Right cardiac atrium (tissue), 5 donors: Measurements from ENCODE around the gene FALEC. TPM values are rescaled to one million over a fixed set of nuclear protein-coding genes. Genes with fewer than 3 reads are reported as not detected.

ENCODE experiments used
- ATAC-seq, 2 donors: fragments of 200-7000 bp; cut with Tn5 transposase; one replicate each; pipeline versions ENCODE4 v1.8.0 to v1.9.1; 2020; ENCODE audit warnings: moderate library complexity in 2 of 2, mild to moderate bottlenecking in 1 of 2
- DNase-seq, 3 donors: peaks; one replicate each; pipeline ENCODE4 v3.0.0-alpha.2; 2020
- H3K27ac ChIP-seq: one replicate; pipeline ENCODE4 v1.5.1; 2013; ENCODE audit warnings: mild to moderate bottlenecking, low read length, control low read depth, moderate library complexity
- H3K27me3 ChIP-seq: one replicate; pipeline ENCODE4 v1.6.1; 2013; ENCODE audit not compliant: control insufficient read depth, insufficient read depth
- H3K4me1 ChIP-seq: one replicate; pipeline ENCODE4 v1.6.1; 2013; ENCODE audit warnings: low read length; ENCODE audit not compliant: control insufficient read depth, insufficient read depth
- H3K4me3 ChIP-seq: one replicate; pipeline ENCODE4 v1.5.1; 2013; ENCODE audit warnings: low read length, control low read depth
- H3K9me3 ChIP-seq: one replicate; pipeline ENCODE4 v1.6.1; 2013; ENCODE audit warnings: low read length; ENCODE audit not compliant: control insufficient read depth
- WGBS: extraction: QIAGEN DNeasy Blood & Tissue Kit; methylation state at CpG from one replicate; pipeline ENCODE4 v1.1.7; 2013; 5-methylcytosine and 5-hydroxymethylcytosine counted together
- intact Hi-C, 4 donors: fragments of 100-400 bp; cut with DNase I; formaldehyde crosslinking; loops; one replicate each; pipeline versions ENCODE4 v1.11.0 to v1.14.0; 2022 to 2023
- polyA plus RNA-seq: library from polyadenylated mRNA; stranded (reverse); fragments of 200-250 nt; gene quantifications from one replicate; pipeline ENCODE4 v1.2.3, GENCODE V29; 2013
- total RNA-seq, 4 donors: library from RNA; stranded (reverse); fragmentation: NEBNext Ultra II Directional; extraction: Animal tissue kit (Norgen Biotek cat#: 25700); gene quantifications; one replicate each; pipeline ENCODE4 v1.2.1, GENCODE V29; 2021
- donor health status: healthy with polysubstance abuse.
- donor health status: DM: no; HTN: yes; CAD: no.
- donor health status: DM: no; HTN: no; CAD: no.
- donor health status: DM: no; HTN: yes; CAD: no; lungs with severe emphysema.
- donor health status: DM: yes; HTN: yes; CAD: no.

FALEC gene
- total and polyA plus RNA-seq, 5 donors: 0.60 to 0.70 TPM; not detected in 3

DNA sequence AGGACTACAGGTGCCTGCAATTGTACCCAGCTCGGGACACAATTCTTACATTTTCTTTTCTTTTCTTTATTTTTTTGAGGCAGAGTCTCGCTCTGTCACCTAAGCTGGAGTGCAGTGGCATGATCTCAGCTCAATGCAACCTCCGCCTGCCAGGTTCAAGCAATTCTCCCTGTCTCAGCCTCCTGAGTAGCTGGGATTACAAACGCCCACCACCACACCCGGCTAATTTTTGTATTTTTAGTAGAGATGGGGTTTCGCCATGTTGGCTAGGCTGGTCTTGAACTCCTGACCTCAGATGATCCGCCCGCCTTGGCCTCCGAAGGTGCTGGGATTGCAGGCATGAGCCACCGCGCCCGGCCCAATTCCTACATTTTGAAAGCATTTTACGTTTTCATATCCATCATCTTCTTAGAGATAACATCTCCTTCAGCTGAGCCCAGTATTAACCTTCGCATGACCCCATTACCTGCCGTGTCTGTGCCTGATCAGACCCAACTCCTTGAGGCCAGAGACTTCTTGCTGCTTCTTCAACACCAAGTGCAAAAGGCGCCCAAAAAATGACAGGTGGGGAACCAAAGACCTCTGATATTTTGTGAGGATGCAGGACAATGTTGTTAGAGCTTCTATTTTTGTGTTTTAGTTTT, 30.9 kb downstream of the FALEC start:
- peaks cover 3% of the 10 kb centered on the region for H3K4me1 ChIP-seq
- ATAC-seq (no peak), DNase-seq (peak in 1 of 3 donors; percentile 53)
- intact Hi-C loops: no loop called here
- H3K4me3 ChIP-seq: no peak overlapping the region
- WGBS: 89% methylated on average over 16 of the region's 16 CpGs
- no peaks in the 10 kb centered on the region for H3K9me3 ChIP-seq
- H3K27me3 ChIP-seq: no peaks in the 10 kb centered on the region
- no peak overlapping the region for H3K27ac ChIP-seq

DNA sequence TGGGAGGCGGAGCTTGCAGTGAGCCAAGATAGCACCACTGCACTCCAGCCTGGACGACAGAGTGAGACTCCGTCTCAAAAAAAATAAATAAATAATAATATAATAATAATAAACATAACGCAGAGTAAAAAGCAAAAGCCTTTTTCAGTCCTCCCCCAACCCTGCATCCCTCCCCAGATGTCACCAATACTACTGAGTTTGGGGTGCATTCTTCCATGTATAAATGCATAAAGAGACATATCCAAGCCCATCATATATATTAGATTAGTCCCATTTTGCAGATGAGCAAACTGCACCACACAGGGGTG, 32.7 kb downstream of the FALEC start:
- H3K27ac ChIP-seq: peak overlapping the region; percentile 83
- WGBS: 51% methylated on average over 4 of the region's 4 CpGs
- peaks cover 10% of the 10 kb centered on the region for H3K4me1 ChIP-seq
- no peak for DNase-seq
- H3K9me3 ChIP-seq: no peaks in the 10 kb centered on the region
- no peak for ATAC-seq
- no peaks in the 10 kb centered on the region for H3K27me3 ChIP-seq
- H3K4me3 ChIP-seq: peak overlapping the region; percentile 55
- intact Hi-C loops: no loop called here

DNA sequence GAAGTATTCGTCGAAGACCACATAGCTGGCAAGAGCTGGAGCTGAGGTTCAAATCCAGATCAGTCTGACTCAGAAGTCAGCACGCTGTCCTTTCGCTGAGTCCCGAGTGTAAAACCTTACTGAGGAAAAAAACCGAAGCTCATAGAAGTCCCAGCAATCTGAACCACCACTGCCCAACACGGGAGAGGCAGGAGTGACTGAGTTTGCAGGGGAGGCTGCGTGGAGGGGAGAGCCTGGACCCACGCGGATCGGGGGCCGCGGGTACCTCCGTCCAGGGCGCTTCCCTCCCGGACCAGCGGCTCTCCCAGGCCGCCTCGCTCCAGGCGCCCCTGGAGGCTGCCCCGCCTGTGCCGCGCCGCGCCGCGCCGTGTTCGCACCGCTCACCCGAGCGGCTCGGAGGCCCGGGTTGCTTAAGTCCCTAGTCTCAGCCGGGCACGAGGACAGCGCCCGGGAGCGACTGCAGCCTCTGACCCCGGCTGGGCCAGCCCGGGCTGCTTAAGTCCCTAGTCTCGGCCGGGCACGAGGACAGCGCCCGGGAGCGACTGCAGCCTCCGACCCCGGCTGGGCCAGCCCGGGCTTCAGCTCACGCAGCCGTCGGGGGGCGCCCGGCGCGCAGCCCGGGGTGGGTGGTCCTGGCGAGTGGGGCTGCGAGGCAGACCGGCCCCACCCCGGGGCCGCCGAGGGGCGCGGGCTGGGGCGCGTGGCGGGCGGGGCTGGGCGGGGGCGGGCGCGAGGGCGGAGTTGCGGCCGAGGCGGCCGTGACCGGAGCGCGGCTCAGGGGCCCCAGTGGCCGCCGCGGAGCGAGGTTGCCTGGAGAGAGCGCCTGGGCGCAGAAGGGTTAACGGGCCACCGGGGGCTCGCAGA, 33.3 kb downstream of the FALEC start, which contains the start of gene ADAMTSL4:
TSS of gene ADAMTSL4 (plus strand) at position 777 of the 864 bp plus-strand sequence. CDS start 2,881 bp downstream, outside the sequence.
- no peaks in the 10 kb centered on the region for H3K27me3 ChIP-seq
- DNase-seq (peak; percentile 62 to 89 (median 89)), ATAC-seq (peak; percentile 37 to 50)
- intact Hi-C loops: no loop called here
- peak within 1 kb of the TSS; percentile 83 for H3K27ac ChIP-seq
- WGBS: under 1% methylated on average over 82 of the region's 91 CpGs
- H3K4me3 ChIP-seq: peak within 1 kb of the TSS; percentile 55
- H3K9me3 ChIP-seq: no peaks in the 10 kb centered on the region
- H3K4me1 ChIP-seq: peaks cover 7% of the 10 kb centered on the region

DNA sequence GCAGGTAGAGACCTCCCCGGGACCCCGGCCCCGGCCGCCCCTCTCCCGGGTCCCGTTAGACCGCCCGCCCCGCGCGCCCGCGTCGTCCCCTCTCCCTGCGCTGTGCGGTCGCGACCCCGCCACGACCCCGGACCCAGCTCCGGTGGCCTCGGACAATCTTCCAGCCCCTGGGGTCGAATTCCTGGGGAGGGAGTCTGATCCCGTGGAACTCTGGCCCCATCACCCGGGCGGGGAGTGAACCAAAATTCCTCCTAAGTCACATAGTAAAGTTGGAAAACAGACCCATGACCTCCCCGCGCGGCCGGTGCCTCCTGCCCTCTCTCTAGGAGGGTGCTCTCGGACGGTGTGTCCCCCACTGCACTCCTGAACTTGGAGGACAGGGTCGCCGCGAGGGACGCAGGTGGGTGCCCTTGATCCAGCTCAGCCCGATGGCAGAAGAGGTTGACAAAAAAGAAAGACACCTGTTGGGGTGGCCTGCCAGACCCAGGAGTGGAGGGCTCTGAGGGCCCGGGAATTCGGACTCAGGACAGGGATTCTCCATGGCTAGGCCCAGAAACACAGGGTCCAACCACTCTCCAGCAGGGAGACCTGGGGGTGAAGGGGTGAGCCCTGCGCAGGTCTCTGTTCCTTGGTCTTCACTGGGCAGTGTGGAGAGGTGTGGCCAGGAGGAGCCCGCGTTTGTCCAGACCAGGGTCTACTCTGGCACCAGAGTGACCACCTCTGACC, 34.1 kb downstream of the FALEC start:
- Histone ChIP-seq H3K27ac (peak overlapping the region; percentile 19), H3K27me3 (no peaks in the 10 kb centered on the region), H3K9me3 (no peaks in the 10 kb centered on the region), H3K4me1 (peaks cover 7% of the 10 kb centered on the region), H3K4me3 (peak overlapping the region; percentile 55)
- DNase-seq (peak in 2 of 3 donors; percentile 55 to 86), ATAC-seq (peak; percentile 3 to 23)
- intact Hi-C loops: no loop called here
- 15% methylated on average over 43 of the region's 43 CpGs for WGBS

DNA sequence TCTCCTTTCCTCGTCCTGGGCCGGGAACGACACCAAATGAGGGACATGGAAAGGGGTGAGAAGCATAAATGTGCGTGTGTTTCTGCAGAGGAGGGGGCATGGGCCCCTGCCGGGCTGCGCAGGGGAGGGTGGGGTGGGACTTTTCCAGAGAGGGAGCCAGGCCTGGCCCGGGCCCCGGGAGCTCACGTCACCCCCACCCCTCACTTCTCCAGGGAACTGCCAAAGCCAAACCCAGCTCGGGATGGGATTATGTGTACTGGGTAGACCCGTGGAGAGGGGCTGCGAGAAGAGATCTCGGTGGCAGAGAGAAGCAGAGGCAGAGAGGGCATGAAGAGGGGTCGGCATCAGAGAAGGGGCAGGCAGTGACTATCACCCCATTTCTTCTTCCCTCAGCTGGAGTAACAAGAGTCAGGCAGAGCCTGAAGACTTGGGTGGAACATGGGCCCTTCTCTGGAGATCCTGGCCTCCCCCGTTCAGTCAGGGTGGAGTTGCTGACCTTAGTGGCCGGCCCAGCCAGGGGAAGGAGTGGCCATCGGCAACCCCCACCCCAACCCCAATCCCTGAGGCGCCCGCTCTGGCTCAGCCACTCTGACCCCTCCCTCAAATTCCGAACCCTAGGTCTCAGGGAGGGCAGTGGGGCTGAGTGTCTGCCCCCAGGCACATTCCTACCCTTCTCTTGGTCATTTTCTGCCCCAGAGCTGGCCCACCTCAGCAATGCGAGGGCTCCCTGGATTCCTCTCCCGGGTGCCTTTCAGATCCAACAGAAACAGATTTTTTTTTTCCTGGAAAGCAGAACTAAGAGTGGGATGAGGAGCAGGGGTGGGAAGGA, 34.9 kb downstream of the FALEC start:
- H3K4me3 ChIP-seq: peak overlapping the region; percentile 55
- no peaks in the 10 kb centered on the region for H3K9me3 ChIP-seq
- WGBS: 43% methylated on average over 22 of the region's 22 CpGs
- intact Hi-C loops: no loop called here
- H3K4me1 ChIP-seq: peaks cover 7% of the 10 kb centered on the region
- H3K27ac ChIP-seq: peak overlapping the region; percentile 34
- DNase-seq (peak; percentile 74 to 90 (median 88)), ATAC-seq (peak; percentile 40 to 41)
- no peaks in the 10 kb centered on the region for H3K27me3 ChIP-seq

DNA sequence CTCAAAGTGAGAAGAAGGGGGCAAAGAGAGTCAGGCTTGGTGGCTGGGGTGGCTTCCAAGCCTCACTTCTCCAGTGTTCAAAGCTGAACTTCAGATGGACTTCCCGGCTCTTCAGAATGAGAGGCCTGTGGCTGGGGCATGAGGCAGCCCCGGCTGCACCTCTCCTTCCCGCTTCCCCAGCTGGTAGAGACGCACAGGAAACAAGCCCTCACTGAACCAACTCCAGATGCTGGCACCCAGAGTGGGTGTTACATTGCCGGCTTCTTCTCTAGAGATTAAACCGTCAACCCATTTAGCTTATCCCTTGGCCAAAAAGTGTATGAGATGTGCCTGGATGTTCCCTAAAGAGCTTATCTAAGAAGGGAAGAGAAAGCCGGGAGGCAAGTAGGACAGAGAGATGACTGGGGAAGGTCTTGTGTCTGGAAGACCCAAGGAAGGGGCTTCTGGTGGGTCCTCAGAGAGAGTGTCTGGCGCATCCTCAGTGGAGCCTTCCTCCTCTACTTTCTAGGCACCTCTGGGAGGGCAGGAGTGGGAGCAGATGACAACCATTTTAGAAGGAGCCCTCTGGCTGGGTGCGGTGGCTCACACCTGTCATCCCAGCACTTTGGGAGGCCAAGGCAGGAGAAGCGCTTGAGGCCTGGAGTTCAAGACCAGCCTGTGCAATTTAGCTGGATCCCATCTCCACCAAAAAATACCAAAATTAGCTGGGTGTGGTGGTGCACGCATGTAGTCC, 35.7 kb downstream of the FALEC start:
- Histone ChIP-seq H3K4me3 (no peak overlapping the region), H3K4me1 (peaks cover 7% of the 10 kb centered on the region), H3K27me3 (no peaks in the 10 kb centered on the region), H3K9me3 (no peaks in the 10 kb centered on the region), H3K27ac (peak overlapping the region; percentile 34)
- peak in 2 of 3 donors; percentile 65 to 71 for DNase-seq
- ATAC-seq: no peak
- 62% methylated on average over 11 of the region's 11 CpGs for WGBS
- intact Hi-C loops: no loop called here

DNA sequence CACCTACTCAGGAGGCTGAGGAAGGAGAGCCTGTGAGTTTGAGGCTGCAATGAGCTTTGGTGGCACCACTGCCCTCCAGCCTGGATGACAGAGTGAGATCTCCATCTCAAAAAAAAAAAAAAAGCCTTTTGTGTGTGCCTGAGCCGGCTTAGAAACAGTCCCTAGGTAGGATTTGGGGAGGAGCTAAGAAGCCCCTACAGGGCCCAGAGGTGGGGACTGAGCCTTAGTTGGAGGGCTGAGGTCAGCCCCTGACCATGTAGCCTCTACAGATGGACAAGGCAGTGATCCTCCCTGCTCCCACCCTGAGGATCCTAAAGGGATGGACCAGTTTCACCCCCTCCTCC, 36.2 kb downstream of the FALEC start:
- 33% methylated on average over 1 of the region's 1 CpG for WGBS
- DNase-seq (no peak), ATAC-seq (no peak)
- no peaks in the 10 kb centered on the region for H3K9me3 ChIP-seq
- intact Hi-C loops: no loop called here
- H3K27me3 ChIP-seq: no peaks in the 10 kb centered on the region
- H3K4me3 ChIP-seq: no peak overlapping the region
- H3K4me1 ChIP-seq: peaks cover 7% of the 10 kb centered on the region
- peak overlapping the region; percentile 61 for H3K27ac ChIP-seq

DNA sequence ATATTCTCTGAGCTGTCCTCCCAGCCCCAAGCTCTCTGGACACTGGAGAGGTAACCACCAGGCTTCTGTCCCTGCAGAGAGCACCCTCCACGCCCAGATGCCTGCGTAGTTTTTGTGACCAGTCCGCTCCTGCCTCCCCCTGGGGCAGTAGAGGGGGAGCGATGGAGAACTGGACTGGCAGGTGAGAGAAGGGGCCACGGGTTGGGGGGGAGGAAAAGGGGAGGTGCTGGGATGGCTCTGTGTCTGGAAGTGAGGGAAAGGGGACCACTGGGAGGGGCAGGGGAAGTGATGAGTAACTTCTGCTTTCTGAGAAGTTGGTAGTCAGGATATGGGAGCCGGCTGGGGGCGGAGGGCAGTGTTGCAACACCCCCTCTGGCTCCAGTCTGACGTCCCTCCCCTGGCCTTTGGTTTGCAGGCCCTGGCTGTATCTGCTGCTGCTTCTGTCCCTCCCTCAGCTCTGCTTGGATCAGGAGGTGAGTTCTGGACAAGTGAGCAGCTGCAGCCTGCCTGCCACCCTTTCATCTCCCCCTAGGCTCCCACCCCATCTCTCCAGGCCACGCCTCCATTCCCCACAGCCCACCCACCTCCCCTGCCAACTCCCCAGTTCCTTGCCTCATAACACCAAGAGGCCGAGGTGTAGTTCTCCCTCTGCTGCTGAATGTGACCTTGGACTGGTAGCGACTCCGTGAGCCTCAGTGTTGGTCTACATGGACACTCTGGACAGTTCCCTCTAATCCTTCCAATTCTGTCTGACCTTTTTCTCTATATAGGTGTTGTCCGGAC, 36.8 kb downstream of the FALEC start:
- no peaks in the 10 kb centered on the region for H3K27me3 ChIP-seq
- H3K4me1 ChIP-seq: peaks cover 7% of the 10 kb centered on the region
- DNase-seq (peak; percentile 93 to 95 (median 94)), ATAC-seq (peak; percentile 71 to 76)
- intact Hi-C loops: no loop called here
- WGBS: 29% methylated on average over 13 of the region's 13 CpGs
- H3K27ac ChIP-seq: peak overlapping the region; percentile 61
- H3K4me3 ChIP-seq: no peak overlapping the region
- H3K9me3 ChIP-seq: no peaks in the 10 kb centered on the region

DNA sequence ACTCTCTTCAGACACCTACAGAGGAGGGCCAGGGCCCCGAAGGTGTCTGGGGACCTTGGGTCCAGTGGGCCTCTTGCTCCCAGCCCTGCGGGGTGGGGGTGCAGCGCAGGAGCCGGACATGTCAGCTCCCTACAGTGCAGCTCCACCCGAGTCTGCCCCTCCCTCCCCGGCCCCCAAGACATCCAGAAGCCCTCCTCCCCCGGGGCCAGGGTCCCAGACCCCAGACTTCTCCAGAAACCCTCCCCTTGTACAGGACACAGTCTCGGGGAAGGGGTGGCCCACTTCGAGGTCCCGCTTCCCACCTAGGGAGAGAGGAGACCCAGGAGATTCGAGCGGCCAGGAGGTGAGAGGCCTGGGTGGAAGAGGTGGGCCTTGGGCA, 37.3 kb downstream of the FALEC start:
- Histone ChIP-seq H3K4me1 (peaks cover 7% of the 10 kb centered on the region), H3K9me3 (no peaks in the 10 kb centered on the region), H3K27me3 (no peaks in the 10 kb centered on the region), H3K27ac (peak overlapping the region; percentile 59), H3K4me3 (no peak overlapping the region)
- 75% methylated on average over 12 of the region's 12 CpGs for WGBS
- intact Hi-C loops: no loop called here
- ATAC-seq (no peak), DNase-seq (peak in 2 of 3 donors; percentile 67 to 71)
